ENCODE results near the gene PNLIPRP3. TPM values are rescaled to one million over a fixed set of nuclear protein-coding genes. Genes with fewer than 3 reads are reported as not detected.

Gene PNLIPRP3
- total RNA-seq, 1 donor from 2014 or later: not detected

DNA sequence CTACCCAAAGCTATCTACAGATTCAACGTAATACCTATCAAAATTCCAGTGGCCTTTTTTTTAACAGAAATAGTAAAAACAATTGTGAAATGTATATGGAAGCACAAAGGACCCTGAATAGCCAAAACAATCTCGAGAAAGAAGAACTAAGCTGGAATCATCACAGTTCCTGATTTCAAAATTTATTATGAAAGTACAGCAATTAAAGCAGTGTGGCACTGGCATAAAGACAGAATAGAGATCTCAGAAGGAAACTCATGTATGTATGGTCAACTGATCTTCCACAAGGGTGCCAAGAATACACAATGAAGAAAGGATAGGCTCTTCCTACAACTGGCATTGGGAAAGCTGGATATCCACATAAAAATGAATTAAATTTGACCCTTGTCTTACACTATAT lies 23.2 kb downstream of the PNLIPRP3 start:
- DNase-seq (ENCODE audit: low read depth in 2 of 2): no peak

DNA sequence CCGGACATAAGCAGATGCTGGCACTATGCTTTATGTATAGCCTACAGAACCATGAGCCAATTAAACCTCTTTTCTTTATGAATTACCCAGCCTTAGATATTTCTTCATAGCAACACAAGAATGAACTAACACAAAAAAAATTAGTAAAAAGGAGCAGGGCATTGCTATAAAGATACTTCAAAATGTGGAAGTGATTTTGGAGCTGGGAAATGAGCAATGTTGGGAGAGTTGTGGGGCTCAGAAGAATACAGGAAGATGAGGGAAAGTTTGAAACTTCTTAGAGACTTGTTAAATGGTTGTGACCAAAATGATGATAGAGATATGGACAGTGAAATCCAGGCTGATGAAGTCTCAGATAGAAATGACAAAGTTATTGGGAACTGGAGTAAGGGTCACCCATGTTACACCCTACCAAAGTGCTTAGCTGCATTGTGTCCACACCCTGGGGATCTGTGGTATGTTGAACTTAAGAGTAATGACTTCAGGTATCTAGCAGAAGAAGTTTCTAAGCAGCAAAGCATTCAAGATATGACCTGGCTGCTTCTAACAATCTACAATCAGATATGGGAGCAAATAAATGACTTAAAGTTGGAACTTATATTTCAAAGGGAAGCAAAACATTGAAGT lies 24.2 kb downstream of the PNLIPRP3 start:
- DNase-seq (ENCODE audit: low read depth in 2 of 2): no peak

DNA sequence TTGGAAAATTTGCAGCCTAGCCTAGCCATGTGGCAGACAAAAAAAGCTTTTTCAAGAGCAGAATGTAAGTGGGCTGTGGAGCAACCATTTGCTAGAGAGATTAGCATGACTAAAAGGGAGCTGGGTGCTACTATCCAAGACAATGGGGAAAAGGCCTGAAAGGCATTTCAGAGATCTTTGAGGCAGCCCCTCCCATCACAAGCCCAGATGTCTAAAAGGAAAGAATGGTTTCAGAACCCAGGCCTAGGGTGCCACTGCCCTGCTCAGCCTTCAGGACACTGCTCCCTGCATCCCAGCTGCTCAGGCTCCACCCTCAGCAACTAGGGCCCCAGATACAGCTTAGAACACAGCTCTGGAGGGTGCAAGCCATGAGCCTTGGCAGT lies 24.7 kb downstream of the PNLIPRP3 start:
- no peak for DNase-seq (ENCODE audit: low read depth in 2 of 2)

DNA sequence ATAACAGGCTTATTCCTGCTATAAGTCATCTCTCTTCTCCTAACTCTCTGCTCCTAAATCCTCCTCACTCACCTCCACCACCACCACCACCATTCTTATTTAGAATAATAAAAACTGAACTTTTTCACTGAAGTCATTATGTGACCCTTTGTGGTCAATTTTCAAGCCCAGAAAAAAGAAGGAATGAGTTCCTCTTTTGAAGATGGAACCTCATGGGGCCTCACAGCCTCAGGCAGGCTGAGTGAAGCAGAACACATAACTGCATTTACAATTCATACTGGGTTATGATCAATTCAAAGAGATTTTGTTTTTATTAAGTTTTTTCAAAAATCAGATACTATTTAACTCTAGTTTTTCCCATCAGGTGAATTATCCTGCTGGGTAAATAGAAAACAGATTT lies 29.8 kb downstream of the PNLIPRP3 start:
- no peak for DNase-seq (ENCODE audit: low read depth in 2 of 2)

DNA sequence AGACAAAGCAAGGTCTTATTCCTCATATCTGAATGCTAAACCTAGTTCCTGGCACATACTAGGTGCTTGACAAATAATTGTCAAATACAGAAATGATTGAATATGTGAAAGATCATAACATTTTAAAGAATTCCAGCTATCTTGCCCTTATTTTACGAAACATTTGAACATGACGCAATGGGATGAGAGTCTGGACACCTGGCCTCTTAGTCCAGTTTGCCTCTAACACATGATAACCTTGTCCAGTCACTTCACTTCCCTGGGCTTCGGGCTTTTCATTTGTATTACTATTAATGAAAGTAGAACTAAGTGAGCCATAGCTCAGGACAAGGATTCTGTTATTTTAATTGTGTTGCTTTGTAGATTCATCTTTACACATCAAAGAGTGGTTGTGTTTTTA lies 32.6 kb downstream of the PNLIPRP3 start:
- no peak for DNase-seq (ENCODE audit: low read depth in 2 of 2)

DNA sequence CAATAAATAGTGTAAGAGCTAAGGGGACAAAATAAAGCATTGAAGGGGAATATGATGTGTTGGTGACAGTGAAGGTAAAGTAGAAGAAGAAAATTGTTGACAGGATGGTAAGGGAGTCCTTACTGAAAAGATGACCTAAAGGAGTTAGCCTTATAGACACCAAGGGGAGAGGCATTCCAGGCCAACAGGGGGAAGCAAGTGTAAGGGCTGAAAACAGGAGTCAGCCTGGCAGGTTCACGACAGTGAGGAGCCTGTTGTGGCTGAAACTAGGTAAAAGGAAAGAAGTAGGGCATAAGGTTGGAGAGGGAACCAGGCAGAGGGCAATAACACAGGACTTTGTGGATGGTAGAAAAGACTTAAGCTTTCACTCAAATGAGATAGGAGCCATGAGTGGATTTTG lies 34.0 kb downstream of the PNLIPRP3 start:
- no peak for DNase-seq (ENCODE audit: low read depth in 2 of 2)

DNA sequence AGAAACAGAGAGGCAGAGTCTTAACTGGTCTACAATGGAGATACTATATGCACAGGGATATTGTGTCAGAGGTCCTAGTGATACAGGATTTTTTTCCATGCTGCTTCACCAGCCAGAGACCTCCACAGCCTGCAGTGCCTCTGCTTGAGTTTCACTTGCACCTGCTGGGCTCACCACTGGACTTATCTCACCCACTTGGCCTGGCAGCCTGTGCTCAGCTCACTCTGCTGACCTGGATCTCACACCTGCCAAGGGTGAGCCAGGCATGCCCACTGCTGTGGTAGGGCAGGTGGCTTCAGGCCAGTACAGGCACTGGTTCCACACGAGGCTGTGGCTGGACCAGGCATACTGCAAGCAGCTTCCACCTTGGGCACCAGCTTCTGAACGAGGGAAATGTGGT lies 36.6 kb downstream of the PNLIPRP3 start:
- no peak for DNase-seq (ENCODE audit: low read depth in 2 of 2)

DNA sequence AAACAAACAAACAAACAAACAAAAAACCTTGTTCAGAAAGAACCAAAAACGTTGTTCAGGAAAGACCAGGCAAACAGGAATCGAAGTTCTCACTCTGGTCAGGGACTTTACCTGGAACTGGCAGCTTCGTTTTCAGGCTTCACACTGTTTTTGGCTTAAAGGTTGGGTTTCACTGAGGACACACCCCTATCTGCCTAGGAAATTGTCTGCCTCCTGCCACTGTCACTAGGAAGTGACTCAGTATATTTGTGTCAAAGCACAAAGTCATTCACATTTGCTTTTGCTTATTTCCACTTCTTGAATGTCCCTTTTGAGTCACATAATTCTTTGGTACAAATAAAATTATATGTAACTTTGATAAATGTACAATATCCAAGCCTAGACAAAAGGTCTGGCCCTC lies 37.9 kb downstream of the PNLIPRP3 start:
- peak in 1 of 2 donors; percentile 60 for DNase-seq (ENCODE audit: low read depth in 2 of 2)

DNA sequence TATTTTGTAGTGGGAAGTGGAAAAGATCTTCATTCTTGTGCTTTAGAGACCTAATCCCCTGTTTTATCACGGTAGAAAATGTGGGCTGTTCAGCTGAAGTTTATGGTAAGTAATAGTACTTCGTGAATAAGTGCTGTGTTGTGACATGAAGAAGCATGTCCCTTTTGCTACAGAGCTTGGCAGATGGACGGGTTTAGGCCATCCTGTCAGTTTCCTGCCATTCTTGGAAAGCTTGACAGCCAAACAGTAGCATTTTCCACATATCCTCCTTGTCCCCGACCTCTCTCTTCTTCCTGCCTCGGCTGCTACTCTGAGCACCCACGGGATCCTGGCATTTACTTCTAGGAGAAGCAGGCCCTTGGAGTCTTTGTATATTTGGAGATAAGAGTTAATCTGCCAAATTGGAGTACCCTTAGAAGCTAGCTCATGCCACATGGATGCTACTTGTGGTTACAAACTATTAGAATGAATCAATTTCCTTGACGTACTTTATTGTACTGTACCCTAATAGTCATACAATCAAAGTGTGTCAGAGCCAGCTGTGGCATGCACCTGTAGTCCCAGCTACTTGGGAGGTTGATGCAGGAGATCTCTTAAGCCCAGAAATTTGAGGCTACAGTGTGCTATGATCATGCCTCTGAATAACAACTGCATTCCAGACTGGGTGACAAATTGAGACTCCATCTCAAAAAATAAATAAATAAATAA lies 39.2 kb downstream of the PNLIPRP3 start:
- DNase-seq (ENCODE audit: low read depth in 2 of 2): peak; percentile 2 to 44

DNA sequence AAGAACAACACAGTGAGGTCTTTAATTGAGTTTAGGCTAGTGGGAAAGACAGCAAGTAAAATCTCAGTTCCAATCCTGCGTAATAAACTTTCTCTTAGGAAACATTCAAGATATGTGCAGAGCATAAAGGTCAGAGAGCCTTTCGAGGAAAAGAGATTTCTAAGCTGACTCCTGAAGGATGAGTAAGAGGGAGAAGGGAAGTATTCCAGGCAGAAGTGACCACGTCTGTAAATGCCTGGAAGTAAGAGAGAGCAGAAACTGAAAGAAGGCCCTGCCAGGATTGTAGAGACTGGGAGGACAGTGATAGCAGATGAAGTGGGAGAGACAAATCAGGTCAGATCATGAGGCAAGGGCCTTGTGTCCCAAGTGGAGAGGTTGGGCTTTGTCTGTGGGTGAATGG lies 41.8 kb downstream of the PNLIPRP3 start:
- DNase-seq (ENCODE audit: low read depth in 2 of 2): no peak

DNA sequence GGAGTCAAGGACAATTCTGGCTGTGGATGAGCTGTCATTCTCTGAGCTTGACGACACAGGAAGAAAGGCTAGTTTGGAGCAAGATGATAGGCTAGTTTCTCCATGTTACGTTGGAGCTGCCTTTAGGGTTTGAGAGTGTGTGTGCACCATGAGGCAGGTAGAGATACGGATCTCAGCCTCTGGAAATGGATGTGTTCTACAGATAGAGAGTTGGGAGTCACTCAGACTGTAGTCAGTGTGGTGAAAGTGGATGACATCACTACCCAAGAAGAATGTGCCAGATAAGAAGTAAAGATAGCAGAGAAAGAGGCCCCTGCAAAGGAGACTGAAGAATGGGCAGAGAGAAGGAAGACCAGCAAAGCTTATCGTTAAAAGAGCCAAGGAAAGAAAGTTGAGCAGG lies 42.4 kb downstream of the PNLIPRP3 start:
- DNase-seq (ENCODE audit: low read depth in 2 of 2): no peak

DNA sequence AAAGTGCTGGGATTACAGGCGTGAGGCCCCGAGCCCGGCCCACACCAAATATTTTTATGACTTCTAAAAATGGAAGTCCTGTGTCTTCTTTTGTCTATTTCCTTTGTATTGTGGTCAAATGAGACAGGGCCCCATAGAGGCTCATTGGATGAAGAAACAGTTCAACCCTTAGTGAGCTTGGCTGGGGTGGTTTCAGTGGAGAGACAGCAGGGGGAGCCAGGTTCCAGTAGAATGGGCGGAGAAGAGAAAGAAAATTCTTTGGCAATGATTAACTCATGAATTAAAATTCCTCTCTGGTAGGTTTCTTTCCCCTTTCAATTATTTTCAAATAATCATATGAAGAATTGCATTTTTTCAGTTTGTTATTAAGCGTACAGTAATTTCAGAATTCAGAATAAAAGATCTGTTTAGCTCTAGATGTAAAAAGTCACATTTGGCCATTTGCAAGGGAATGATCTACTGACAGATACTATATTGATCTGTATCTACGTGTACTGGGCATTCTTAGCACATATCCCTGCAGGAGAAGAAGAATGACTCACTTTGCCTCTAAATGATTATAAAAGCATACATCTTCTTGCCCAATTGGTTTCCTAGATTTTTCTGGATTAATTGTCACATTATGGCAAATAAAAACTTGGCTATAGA lies 43.2 kb downstream of the PNLIPRP3 start:
- DNase-seq (ENCODE audit: low read depth in 2 of 2): peak in 1 of 2 donors; percentile 18

DNA sequence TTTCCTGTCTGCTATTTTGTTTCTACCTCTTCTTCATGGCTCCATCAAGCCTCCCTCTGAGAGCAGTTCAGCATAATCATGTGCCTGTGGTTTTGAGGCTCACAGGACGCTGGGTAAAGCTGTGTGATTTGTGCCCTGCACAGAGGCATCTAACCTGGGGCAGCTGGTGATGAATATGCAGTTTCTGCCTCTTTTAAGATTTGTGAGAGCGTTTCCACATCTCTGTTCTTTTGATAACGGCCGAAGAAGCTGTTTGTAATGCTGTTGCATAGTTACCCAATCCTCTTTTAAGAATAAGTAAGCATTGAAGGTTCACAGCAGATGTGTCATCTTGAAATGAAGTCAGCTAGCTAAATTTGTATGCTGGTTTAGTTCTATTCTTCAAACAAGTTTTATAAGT lies 45.2 kb downstream of the PNLIPRP3 start:
- no peak for DNase-seq (ENCODE audit: low read depth in 2 of 2)

DNA sequence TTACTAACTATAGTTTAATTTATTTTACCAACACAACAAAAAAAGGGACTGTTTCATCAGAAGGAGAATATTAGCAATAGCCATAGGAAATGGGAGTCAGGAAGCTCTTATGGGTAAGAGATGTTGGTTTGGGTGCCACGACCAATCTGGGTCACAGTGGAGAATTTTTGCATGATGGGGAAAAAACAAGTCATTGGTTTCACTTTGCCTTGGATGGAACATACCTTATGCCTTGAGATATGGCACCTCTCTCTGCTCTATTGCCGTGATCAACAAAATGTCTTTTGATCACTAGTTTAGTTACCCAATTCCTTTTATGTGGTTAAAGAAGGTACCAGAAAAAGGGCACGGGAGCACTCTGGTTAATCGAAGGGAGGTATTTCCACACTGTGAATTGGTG lies 48.2 kb downstream of the PNLIPRP3 start:
- no peak for DNase-seq (ENCODE audit: low read depth in 2 of 2)

DNA sequence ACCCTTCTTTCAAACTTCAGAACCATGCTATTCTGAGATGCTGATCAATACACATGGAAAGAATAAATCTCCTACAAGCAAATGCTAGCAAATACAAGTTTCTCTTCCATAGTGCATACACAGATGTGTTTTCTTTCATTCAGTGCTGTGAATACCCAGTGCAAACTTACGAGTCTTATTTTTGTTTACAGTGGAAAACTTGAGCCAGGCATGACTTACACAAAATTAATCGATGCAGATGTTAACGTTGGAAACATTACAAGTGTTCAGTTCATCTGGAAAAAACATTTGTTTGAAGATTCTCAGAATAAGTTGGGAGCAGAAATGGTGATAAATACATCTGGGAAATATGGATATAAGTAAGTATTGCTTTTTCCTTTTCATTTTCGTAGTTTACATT lies 48.8 kb downstream of the PNLIPRP3 start:
- no peak for DNase-seq (ENCODE audit: low read depth in 2 of 2)

DNA sequence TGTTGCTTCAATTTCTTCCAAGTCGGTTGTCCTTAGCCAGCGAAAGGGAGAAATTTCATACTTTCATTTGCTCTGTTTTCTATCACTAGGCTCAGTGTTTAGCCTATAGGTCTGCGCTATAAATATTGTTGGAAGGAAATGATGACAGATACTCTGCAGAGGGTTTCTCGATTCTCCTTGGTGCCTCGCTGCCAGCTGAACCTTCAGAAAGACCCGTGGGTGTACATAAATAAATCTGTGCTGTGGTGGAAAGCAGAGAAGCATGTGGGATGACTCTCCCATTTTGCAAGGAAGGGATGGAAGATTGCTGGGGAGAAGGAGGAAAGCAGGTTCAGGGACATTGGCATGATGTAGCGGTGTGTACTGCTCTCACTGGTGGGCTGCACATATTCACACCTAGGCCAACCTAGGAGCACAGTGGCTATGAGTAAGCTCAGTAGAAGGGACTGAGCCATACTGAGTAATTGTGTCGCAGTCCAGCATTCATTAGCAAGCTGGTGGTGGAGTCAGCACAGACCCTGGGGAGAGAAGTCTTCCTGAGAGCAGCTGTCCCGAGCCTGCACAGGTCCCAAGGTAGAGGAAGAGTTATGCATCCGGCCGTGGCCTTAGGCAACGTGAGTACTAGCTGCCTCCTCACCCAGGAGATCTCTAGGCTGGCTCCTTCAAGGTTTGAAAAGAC lies 50.5 kb downstream of the PNLIPRP3 start:
- no peak for DNase-seq (ENCODE audit: low read depth in 2 of 2)

DNA sequence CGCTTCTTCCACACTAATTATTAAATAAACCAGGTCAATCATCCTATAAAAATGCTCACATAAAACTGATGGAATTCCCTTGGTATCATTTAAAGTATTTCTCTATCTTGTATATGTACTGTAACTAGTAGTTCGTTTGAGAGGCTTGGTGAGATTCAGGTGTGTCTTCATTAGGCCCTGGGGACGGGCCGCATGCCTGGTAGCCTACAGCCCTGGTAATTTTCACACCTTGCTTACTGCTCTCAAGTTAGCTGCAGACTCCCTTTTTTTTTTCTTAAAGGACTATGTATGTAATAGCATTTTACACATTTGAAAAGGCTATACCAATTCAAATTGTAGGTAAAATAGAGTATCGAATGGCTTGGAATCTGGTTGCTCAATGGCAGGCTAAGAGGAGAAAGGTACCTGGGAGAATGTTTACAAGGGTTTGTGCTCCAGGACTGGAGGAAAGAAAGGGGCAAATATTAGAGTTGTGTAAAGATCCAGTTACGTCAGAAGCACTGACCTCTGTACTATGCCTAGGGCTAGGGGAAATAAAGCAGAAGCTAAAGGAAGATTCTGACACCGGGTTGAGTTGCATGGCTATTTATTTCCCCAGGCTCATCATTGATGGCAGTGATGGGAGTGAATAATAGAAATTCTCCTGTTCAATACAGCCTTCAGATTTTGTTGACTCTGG lies 59.3 kb downstream of the PNLIPRP3 start:
- DNase-seq (ENCODE audit: low read depth in 2 of 2): no peak

DNA sequence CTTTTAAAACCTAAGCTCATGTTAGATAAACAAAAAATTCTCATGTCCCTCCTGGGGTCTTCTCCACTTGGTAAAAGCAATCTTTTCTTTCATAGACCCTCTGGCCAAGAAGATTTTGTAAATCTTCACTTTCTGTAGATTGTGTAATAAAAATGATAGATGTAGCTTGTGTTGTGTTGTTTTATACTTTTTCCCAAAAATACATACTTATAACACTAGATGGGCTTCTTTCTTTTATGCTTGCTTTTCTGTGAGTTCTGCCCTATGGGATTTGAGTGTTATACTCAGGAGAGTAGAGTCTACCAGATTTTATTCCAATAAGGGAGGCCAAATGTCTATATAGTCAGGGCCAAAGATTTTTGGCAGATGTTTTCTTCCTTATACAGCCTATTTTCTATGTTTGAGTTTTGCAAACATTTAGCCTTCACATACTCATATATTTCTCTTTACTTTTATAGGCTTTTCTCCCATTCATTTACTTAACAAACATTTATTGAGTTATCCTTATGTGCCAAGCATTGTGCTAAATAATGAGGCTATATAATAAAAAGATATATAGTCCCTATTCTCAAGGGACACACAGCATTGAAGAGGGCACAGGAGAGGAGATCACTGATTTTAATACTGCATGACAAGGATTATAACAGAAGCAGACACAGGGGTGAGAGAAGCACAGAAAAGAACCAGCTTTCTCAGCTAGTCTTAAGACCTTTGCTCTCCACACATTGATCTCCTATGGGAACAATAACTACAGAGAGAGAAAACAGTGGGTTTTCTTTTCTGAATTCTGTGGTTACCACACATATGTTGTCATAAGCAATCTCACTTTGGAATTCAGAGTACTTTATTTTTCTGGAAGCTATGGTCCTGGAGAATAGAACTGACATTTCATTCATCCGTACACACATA lies 60.1 kb downstream of the PNLIPRP3 start:
- DNase-seq (ENCODE audit: low read depth in 2 of 2): no peak

DNA sequence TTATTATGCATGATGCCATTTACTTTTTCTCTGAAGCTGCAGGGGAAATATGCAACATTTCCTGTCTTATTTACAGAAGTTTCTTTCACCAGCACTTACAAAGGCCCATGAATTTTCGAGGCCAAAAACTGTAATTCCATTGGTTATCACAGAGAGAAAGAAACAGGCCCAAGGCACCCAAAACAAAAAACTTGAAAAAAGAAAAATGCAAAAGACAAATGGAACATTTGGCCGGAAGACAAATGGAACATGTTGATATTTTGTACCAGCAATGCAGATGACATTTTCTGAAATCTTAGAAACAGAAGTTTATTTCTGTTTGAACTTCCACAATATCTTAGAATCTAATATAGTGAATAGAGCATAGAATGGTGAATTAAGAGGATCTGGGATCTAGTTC lies 61.8 kb downstream of the PNLIPRP3 start:
- DNase-seq (ENCODE audit: low read depth in 2 of 2): no peak

DNA sequence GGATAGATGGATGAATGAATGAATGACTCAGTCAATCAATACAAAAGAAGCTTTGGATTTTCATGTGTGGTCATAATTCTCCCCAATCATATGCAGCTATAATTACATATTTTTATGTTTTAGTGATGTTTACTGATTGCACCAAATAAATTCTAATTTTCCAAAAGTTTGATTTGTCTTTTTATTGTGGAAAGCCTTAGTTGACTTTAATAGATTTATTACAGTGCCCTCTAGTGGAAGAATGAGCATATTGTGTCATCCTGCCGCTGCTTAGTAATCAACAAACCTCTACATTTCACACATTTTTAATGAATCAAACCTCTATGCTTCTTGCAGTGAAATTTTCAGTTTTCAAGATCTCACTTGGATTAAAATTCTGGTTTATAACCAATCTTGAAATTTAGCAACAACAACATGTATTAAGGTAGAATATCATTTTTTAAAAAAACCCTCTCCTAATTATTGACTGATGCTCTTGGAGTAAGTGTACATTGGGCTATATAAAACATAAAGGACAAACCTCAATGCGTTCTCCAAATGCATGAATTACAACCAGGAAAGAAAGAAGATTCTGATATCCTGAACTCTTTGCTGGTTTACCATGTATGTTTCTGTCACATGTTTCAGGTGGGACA lies 62.5 kb downstream of the PNLIPRP3 start:
- peak; percentile 21 to 28 for DNase-seq (ENCODE audit: low read depth in 2 of 2)

Data from dermis microvascular lymphatic vessel endothelial cell (primary cell).